Stimulated activated naive CD8-positive, alpha-beta T cell treated with anti-CD3 and anti-CD28 coated beads, Interleukin-15, amount 100 ng/mL, for 72 hours (primary cell): ENCODE data around the gene EEF2K.
"Not testable (repeated sequence)": the region's sequence is repeated elsewhere in the genome, so short reads cannot be mapped to it uniquely, and the experiment has no call there.

Experiments used
- ATAC-seq: fragments of 150-1000 bp; cut with Tn5 transposase; 2 replicates; pipeline ENCODE4 v1.10.0; 2021; ENCODE audit warnings: mild to moderate bottlenecking, moderate library complexity
- DNase-seq, 2 donors: peaks; one replicate each; pipeline ENCODE4 v3.0.0; 2021 to 2022
- H3K27ac Mint-ChIP-seq, 2 donors: one replicate each; pipeline ENCODE4 v1.8.0; 2022; ENCODE audit warnings: mild to moderate bottlenecking in 2 of 2, mixed read lengths in 2 of 2, moderate library complexity in 2 of 2
- H3K27me3 Mint-ChIP-seq: one replicate; pipeline ENCODE4 v1.8.0; 2022; ENCODE audit warnings: mixed read lengths
- H3K4me1 Mint-ChIP-seq: one replicate; pipeline ENCODE4 v1.8.0; 2022; ENCODE audit warnings: mild to moderate bottlenecking, mixed read lengths
- H3K4me3 Mint-ChIP-seq, 2 donors: one replicate each; pipeline ENCODE4 v1.8.0; 2022; ENCODE audit warnings: mild to moderate bottlenecking in 2 of 2, mixed read lengths in 2 of 2, moderate library complexity in 1 of 2
- H3K9me3 Mint-ChIP-seq, 2 donors: one replicate each; pipeline ENCODE4 v1.8.0; 2022; ENCODE audit warnings: mixed read lengths in 2 of 2

The EEF2K gene

DNA sequence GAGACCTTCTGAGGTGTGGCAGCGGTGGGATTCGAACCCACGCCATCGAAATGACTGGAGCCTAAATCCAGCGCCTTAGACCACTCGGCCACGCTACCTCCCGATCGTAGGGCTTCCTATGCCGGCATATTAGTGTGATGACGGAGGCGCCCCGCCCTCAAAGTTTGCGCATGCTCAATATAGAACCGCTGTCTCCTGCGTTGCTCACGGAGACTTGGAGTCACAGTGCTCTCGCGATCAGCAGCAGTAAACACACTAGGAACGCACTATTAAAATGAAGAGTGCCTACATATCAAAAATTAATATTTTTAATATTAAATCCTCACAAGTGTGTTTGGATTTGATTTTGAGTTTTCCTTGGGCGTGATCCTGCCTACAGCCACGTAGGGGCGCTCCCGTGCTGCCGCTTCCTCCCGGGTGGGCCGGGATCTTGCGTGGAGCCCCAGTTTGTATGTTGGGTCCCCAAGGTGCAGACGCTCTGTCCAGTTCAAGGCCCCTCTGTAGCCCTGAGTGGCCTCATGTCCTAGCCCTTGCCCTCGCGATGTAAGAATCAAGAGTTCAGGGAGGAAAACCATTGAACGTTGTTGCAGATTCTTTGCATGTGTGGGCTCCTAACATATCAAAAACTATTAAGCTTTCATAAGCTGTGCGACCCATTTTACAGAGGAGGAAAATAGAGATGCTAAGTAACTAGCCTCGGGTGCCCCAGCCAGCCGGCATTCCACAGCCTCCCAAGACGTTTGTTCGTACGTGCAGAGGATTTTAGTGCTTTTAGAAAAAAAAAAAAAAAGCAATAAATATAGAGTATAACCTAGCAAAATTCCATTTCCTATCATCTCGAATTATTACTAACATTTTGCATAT lies 10.2 kb upstream of the EEF2K start:
- no peaks in the 10 kb centered on the region for H3K27me3 Mint-ChIP-seq
- ATAC-seq: peak; percentile 22
- H3K9me3 Mint-ChIP-seq: peaks cover 9 to 11% of the 10 kb centered on the region in 2 donors
- peak overlapping the region; percentile 34 to 87 for H3K4me3 Mint-ChIP-seq
- peaks cover 60% of the 10 kb centered on the region for H3K4me1 Mint-ChIP-seq
- H3K27ac Mint-ChIP-seq: peak overlapping the region; percentile 96 to 100
- peak; percentile 92 to 97 for DNase-seq

DNA sequence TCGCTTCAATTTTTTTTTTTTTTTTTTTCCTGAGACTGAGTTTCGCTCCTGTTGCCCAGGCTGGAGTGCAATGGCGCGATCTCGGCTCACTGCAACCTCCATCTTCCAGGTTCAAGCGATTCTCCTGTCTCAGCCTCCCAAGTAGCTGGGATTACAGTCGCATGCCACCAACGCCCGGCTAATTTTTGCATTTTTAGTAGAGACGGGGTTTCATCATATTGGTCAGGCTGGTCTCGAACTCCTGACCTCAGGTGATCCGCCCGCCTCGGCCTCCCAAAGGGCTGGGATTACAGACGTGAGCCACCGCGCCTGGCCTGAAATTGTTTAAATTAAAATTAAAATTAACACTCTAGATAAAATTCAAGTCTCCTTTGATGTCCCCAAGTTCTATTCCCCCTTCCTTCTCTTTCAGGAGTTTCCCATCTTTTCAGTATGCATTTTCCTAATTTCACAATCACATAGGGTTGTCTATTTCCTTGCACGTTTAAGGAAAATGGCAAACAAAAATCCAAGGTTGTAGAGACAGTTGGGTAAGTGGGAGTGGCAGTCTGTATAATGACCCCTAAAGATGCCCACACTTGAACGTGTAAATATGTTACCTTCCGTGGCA lies 9.4 kb upstream of the EEF2K start:
- Mint-ChIP-seq H3K4me1 (peaks cover 60% of the 10 kb centered on the region), H3K9me3 (peaks cover 9 to 11% of the 10 kb centered on the region in 2 donors), H3K4me3 (peak overlapping the region; percentile 34 to 75)
- not testable (repeated sequence) for ATAC-seq, H3K27ac Mint-ChIP-seq, H3K27me3 Mint-ChIP-seq
- DNase-seq: peak in 1 of 2 donors; percentile 32

DNA sequence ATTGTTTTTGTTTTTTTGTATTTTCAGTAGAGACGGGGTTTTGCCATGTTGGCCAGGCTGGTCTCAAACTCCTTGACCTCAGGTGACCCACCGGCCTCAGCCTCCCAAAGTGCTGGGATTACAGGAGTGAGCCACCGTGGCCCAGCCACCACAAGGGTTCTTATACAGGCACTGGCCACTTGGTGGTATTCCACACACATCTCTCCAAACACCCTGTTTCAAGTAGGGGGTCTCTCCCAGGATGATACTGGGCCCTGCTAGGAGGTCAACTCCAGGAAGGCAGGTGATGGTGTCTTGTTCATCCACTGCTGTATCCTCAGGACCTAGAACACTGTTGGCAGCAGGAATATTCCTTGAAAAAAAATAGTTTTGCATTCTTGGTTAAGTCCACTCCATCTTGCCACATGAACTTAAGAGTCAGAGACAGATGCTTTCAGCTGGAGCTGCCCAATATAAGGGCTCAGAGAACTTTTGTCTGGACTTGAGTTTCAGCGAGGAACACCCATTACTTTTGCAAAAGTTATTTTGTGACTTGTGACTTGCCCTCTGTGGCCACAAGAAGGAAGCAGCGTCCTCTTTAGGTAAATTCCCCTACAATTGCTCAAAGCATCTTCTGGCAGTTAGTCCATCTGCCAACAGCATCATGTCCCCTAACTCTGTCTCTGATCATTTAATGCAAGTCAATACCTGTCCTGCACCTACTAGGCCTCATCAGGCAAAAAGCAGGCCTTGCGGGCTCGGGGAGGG lies 7.4 kb upstream of the EEF2K start:
- Mint-ChIP-seq H3K4me1 (peaks cover 51% of the 10 kb centered on the region), H3K9me3 (peaks cover 5% of the 10 kb centered on the region in 2 donors), H3K4me3 (no peak overlapping the region), H3K27me3 (no peaks in the 10 kb centered on the region), H3K27ac (no peak overlapping the region)
- no peak for DNase-seq
- ATAC-seq: no peak

DNA sequence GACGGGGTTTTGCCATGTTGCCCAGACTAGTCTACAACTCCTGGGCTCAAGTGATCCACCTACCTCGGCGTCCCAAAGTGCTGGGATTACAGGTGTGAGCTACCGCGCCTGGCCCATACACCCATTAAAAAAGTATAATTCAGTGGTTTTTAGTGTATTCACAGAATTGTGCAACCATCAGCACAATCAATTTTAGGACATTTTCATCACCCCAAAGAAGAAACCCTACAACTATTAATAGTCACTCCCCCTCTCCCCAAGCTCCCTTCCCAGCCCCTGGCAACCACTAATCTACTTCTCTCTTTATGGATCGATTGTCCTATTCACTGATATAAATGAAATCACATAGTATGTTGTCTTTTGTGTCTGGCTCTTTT lies 3.8 kb upstream of the EEF2K start:
- no peak for ATAC-seq
- Mint-ChIP-seq H3K4me3 (no peak overlapping the region), H3K27me3 (no peaks in the 10 kb centered on the region), H3K27ac (no peak overlapping the region), H3K4me1 (peaks cover 31% of the 10 kb centered on the region), H3K9me3 (peaks cover 0 to 6% of the 10 kb centered on the region in 2 donors)
- no peak for DNase-seq

DNA sequence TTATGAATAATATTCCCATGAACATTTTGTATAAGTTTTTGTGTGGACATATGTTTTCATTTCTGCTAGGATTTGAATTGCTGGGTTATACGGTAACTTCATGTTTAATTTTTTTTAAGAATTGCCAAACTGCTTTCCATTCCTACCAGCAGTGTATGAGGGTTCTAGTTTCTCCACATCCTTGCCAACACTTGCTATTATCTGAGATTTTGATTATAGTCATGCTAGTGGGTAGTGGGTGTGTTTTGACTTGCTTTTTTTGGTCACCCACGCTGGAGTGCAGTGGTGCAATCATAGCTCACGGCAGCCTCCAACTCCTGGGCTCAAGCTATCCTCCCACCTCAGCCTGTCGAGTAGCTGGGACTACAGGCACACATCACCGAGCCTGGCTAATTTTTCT lies 3.0 kb upstream of the EEF2K start:
- Mint-ChIP-seq H3K4me1 (peaks cover 35% of the 10 kb centered on the region), H3K9me3 (peaks cover 0 to 6% of the 10 kb centered on the region in 2 donors), H3K27me3 (no peaks in the 10 kb centered on the region), H3K4me3 (no peak overlapping the region), H3K27ac (no peak overlapping the region)
- no peak for ATAC-seq
- DNase-seq: no peak

DNA sequence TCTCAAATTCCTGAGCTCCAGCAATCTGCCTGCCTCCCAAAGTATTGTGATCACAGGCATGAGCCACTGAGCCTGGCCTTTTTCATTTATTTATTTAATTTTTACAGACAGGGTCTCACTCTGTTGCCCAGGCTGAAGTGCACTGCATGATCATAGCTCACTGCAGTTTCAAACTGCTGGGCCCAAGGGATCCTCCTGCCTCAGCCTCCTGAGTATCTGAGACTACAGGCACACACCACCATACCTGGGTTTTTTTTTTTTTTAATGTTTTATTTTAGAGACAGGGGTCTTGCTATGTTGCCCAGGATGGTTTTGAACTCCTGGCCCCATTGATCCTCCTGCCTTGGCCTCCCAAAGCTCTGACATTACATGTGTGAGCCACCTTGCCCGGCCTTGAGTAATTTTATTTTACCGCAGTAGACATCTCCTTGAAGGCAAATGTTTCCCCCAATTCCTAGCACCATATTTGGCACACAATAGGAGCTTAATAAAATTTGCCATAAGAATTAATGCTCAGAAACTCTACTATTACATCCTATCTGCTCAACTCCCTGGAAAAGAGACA lies 1.9 kb upstream of the EEF2K start:
- ATAC-seq (no peak), DNase-seq (no peak)
- Mint-ChIP-seq H3K27ac (no peak overlapping the region), H3K9me3 (peaks cover 0 to 6% of the 10 kb centered on the region in 2 donors), H3K4me1 (peaks cover 35% of the 10 kb centered on the region), H3K27me3 (no peaks in the 10 kb centered on the region), H3K4me3 (no peak overlapping the region)

DNA sequence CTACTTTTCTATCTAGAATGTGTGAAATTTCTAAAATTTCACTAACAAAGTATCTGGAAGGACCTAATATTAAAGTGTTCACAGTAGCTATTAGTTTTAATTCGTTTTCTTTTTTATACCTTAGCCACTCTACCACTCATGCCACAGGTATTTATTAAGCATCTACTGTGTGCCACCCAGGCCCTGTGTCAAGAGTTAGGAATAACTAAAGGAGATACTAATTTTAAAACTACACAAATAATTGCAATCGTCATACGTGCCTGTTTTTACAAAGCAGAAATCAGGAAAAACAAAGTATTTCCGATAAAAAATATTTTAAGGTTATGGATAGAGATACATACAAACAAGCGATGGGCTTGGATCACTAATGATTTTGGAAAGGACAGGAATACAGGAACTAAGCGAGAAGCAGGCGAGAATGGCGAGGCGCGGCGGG lies 483 bp upstream of the EEF2K start:
- H3K27me3 Mint-ChIP-seq: no peaks in the 10 kb centered on the region
- H3K27ac Mint-ChIP-seq: peak overlapping the region in 1 of 2 donors; percentile 34
- ATAC-seq (no peak), DNase-seq (no peak)
- peak overlapping the region; percentile 92 for H3K4me3 Mint-ChIP-seq
- H3K4me1 Mint-ChIP-seq: peaks cover 47% of the 10 kb centered on the region
- H3K9me3 Mint-ChIP-seq: peaks cover 0 to 6% of the 10 kb centered on the region in 2 donors

DNA sequence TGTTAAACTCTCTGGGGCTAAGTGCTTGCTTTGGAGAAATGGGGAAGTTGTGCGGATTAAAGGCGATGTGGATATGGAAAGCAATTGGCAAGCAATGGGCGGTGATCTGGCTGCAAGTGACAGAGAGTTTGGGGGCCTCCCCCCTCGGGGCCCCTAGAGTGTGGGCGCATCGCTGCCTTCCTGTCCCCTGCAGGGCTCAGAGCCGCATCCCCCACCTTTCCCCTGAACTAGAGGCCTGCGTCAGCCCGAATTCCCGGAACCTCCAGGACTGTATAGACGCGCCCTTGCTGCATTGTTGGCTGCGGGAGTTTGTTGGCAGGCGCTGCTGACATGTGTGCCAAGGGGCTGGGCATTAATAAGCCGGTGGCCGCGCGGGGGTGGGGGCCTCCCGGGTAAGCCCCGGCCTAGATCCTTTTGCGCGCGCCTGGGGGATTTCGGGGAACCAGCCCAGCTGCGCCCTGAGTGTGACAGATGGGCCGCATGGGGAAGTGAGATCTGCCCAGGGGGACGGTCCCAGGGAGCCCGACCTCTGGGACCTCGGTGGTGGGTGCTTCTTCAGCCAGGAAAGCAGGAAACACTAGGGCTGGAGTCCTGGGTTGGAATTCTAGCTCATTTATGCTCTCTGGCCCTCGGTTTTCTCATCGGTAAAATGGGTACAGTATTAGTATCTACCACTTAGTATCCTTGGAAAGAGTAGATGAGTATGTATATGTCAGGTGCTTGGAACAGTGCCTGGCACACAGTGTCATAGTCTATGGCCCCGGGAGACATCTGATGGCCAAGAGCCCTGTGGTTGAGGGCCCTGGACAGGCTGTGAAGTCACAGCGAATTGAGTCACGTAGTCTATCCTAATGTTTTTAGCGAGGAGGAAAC lies 1.0 kb downstream of the EEF2K start:
- Mint-ChIP-seq H3K27ac (peak overlapping the region; percentile 79 to 87), H3K4me3 (peak overlapping the region; percentile 92), H3K9me3 (peaks cover 0 to 6% of the 10 kb centered on the region in 2 donors), H3K27me3 (no peaks in the 10 kb centered on the region), H3K4me1 (peaks cover 59% of the 10 kb centered on the region)
- peak; percentile 76 for ATAC-seq
- peak; percentile 72 to 89 for DNase-seq

DNA sequence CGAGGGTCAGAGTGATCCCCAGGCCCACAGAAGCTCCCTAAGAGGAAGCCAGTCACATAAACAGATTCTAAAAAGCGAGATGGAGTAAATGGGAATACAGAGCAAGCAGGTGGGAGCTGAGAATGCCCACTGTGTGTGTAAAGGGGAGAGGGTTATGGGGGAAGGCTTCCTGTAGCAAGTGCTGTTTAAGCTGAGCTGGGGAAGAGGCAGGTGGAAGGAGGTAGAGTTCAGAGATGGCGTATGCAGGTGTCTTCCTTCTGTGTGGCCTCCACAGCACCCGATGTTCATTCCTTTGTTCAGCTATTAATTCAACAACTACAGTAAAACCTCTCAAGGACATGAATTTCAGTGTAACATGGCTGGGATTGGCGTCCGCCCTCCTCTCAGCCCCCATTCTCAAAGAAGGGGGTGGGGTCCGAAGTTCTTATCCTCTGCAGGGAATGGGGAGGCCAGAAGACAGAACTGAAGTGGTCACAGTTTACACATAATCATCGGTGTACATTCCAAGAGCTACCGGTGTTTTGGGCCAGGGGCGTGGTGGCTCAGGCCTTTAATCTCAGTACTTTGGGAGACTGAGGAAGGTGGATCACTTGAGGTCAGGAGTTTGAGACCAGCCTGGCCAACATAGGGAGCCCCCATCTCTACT lies 1.8 kb downstream of the EEF2K start:
- Mint-ChIP-seq H3K4me1 (peaks cover 59% of the 10 kb centered on the region), H3K27ac (peak overlapping the region; percentile 79 to 87), H3K9me3 (peaks cover 0 to 6% of the 10 kb centered on the region in 2 donors), H3K27me3 (no peaks in the 10 kb centered on the region), H3K4me3 (peak overlapping the region; percentile 92)
- DNase-seq (no peak), ATAC-seq (no peak)

DNA sequence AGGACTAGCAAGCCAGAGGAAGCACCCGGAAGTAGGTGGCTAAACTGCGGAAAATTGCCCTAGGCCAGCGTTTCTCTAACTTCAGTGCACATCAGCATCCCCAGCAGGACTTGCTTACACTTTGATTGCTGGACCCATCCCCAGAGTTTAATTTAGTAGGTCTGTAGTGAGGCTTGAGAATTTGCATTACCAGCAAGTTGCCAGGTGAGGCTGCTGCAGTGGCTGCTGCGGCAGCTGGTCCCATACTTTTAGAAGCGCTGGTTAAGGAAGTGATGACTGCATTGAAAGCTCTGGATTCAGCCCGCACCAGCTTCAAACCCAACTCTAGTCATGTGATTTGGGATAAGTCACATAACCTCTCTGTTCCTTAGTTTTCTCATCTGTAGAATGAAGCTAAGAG lies 4.2 kb downstream of the EEF2K start:
- Mint-ChIP-seq H3K4me1 (peaks cover 72% of the 10 kb centered on the region), H3K27me3 (no peaks in the 10 kb centered on the region), H3K27ac (peak overlapping the region in 1 of 2 donors; percentile 42), H3K9me3 (no peaks in the 10 kb centered on the region), H3K4me3 (no peak overlapping the region)
- no peak for DNase-seq
- no peak for ATAC-seq

DNA sequence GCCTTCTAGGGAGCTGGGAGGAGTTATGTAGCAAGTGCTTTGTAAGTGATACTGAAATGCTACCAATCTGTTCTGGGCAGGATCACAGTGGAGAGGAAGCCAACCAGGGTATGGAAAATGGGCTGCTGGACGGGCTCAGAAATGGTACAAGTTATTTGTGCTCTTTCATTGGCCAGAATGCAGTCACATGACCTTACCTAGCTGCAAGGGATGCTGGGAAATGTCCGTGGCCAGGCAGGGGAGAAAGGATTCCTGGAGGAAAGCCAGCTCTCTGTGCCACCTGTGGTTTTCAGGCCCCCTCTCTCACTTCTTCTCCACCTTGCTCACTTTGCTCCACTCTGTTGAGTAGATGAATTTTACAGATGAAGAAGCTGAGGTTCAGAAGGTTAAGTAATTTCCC lies 4.8 kb downstream of the EEF2K start:
- peaks cover 72% of the 10 kb centered on the region for H3K4me1 Mint-ChIP-seq
- H3K9me3 Mint-ChIP-seq: no peaks in the 10 kb centered on the region
- peak overlapping the region in 1 of 2 donors; percentile 35 for H3K27ac Mint-ChIP-seq
- no peak overlapping the region for H3K4me3 Mint-ChIP-seq
- H3K27me3 Mint-ChIP-seq: no peaks in the 10 kb centered on the region
- DNase-seq: no peak
- ATAC-seq: no peak

DNA sequence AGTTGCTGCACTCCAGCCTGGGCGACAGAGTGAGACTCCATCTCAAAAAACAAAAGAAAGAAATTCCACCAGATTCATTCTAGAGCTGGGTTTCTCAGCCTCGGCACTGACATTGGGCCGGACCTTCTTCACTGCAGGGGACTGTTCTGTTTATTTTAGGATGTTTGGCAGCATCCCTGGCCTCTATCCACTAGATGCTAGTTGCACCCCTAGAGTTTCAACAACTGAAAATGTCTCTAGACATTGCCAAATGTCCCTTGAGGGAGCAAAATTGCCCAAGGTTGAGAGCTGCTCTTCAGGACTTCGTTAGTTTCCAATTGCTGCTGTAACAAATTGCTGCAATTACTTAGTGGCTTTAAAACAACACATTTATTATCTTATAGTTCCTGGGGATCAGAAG lies 7.2 kb downstream of the EEF2K start:
- no peak overlapping the region for H3K27ac Mint-ChIP-seq
- no peak overlapping the region for H3K4me3 Mint-ChIP-seq
- ATAC-seq: no peak
- H3K27me3 Mint-ChIP-seq: no peaks in the 10 kb centered on the region
- H3K4me1 Mint-ChIP-seq: peaks cover 71% of the 10 kb centered on the region
- no peak for DNase-seq
- no peaks in the 10 kb centered on the region for H3K9me3 Mint-ChIP-seq

DNA sequence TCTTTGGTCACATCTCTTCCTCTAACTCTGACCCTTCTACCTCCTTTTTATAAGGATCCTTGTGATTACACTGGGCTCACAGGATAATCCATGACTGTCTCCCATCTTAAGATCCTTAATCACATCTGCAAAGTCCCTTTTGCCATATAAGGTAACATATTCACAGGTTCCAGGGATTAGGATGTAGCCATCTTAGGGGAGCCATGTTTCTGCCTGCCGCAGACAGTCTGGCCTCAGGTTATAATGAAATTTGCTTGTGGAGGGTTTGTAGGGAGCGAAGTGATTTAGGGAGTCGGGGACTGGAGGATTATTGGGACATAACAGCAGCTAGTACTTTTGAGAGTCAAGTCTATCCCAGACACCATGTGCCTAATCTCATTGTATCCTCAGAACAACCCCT lies 7.7 kb downstream of the EEF2K start:
- no peak overlapping the region for H3K27ac Mint-ChIP-seq
- DNase-seq (no peak), ATAC-seq (no peak)
- no peaks in the 10 kb centered on the region for H3K27me3 Mint-ChIP-seq
- H3K4me1 Mint-ChIP-seq: peaks cover 66% of the 10 kb centered on the region
- no peak overlapping the region for H3K4me3 Mint-ChIP-seq
- H3K9me3 Mint-ChIP-seq: no peaks in the 10 kb centered on the region

DNA sequence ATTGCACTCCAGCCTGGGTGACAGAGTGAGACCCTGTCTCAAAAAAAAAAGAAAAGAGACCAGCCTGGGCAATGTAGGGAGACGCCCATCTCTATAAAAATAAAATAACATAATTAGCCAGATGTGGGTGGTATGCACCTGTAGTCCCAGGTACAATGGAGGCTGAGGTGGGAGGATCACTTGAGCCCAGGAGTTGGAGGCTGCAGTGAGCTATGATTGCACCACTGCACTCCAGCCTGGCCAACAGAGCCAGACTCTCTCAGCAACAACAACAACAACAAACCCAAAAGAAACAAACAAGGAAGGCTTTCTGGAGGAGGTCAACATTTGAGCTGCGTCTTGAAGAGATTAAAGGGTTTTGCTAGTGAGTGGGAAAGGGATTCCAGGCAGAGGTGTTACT lies 8.3 kb downstream of the EEF2K start:
- H3K4me1 Mint-ChIP-seq: peaks cover 63% of the 10 kb centered on the region
- DNase-seq: no peak
- H3K27ac Mint-ChIP-seq: no peak overlapping the region
- no peaks in the 10 kb centered on the region for H3K27me3 Mint-ChIP-seq
- no peak for ATAC-seq
- H3K4me3 Mint-ChIP-seq: no peak overlapping the region
- no peaks in the 10 kb centered on the region for H3K9me3 Mint-ChIP-seq
